Measurements from ENCODE around the gene LILRB5. TPM values are rescaled to one million over a fixed set of nuclear protein-coding genes. Genes with fewer than 3 reads are reported as not detected.
"Not testable (repeated sequence)": the region's sequence is repeated elsewhere in the genome, so short reads cannot be mapped to it uniquely, and the experiment has no call there.

The LILRB5 gene
- total RNA-seq, 1 donor from 2014 or later, result 16.0 TPM

DNA sequence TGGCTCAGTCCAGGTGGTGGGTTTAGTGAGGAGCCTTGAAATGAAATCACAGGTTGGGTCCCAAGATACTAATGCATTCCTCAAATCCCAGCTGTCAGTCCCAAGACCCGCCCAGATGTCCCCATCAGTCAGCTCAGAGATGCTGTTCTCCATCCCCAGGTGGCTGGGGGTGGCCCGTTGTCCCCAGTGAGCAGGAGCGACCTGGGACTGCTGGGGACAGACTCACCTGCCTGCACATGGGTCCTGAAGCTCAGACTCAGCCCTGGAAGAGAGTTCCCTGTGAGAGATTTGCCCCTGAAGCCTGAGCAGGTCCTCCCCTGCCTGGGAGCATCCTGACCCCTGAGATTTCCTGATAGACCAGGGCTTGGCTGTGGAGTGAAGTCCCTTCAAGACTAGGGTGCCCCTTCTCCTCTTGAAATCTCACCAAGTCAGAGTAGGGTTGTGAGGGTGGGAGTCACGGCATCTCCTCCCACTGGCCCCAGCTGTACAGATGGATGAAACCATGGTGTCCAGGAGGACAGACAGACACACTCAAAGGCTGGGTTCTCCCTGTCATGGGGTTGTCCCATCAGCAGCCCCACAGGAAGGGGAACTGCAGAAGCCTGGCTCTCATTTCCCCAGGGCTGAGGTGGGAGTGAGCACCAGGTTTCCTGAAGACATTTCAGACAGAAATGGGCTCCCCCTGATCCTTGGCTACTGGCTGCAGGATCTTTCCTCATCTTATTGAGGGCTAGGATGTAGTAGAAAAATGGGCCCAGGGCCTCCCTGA lies 41.5 kb upstream of the LILRB5 start:
- H3K36me3 ChIP-seq, result no peaks in the 10 kb centered on the region
- intact Hi-C loops (cut with DNase I), result no loop called here
- H3K9me3 ChIP-seq, result no peaks in the 10 kb centered on the region
- H3K27me3 ChIP-seq (ENCODE audit: low read depth), result peaks cover 16% of the 10 kb centered on the region
- DNase-seq (no peak), ATAC-seq (peak in 1 of 2 donors; percentile 39)
- H3K4me1 ChIP-seq, result no peaks in the 10 kb centered on the region
- TF ChIP-seq, protein P1, sequence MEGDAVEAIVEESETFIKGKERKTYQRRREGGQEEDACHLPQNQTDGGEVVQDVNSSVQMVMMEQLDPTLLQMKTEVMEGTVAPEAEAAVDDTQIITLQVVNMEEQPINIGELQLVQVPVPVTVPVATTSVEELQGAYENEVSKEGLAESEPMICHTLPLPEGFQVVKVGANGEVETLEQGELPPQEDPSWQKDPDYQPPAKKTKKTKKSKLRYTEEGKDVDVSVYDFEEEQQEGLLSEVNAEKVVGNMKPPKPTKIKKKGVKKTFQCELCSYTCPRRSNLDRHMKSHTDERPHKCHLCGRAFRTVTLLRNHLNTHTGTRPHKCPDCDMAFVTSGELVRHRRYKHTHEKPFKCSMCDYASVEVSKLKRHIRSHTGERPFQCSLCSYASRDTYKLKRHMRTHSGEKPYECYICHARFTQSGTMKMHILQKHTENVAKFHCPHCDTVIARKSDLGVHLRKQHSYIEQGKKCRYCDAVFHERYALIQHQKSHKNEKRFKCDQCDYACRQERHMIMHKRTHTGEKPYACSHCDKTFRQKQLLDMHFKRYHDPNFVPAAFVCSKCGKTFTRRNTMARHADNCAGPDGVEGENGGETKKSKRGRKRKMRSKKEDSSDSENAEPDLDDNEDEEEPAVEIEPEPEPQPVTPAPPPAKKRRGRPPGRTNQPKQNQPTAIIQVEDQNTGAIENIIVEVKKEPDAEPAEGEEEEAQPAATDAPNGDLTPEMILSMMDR (IDR thresholded peaks at IDR 0.05), result no peak
- H3K27ac ChIP-seq, result no peak overlapping the region
- no peak overlapping the region for H3K4me3 ChIP-seq

DNA sequence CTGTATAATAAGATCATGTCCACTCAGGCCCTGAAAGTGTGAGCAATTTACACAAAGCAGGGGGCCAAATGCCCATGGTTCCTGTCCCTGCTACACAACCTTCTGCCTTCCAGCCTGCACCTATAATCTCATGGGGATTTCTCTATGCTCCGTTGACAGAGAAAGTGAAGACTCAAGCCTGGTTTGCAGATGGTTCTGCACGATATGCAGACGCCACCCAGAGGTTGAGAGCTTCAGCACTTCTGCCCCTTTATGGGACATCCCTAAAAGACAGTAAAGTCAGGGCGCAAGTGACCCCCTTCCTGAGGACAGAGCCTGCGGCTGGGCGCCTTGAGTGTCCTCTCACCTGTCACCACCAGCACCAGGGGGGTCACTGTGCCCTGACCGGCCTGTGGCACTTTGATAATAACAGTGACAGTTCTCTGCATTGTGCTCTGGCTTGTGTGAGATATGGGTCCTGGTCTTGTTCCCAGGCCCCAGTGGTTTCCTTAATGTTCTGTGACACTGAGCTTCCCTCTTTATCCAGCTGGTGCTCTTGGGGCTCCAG lies 40.8 kb upstream of the LILRB5 start:
- Histone ChIP-seq H3K9me3 (no peaks in the 10 kb centered on the region), H3K27me3 (ENCODE audit: low read depth) (peaks cover 16% of the 10 kb centered on the region), H3K27ac (no peak overlapping the region), H3K4me3 (no peak overlapping the region), H3K4me1 (no peaks in the 10 kb centered on the region), H3K36me3 (no peaks in the 10 kb centered on the region)
- intact Hi-C loops (cut with DNase I), result no loop called here
- TF ChIP-seq, protein P1 (IDR thresholded peaks at IDR 0.05), result no peak
- ATAC-seq, result no peak
- DNase-seq, result no peak

DNA sequence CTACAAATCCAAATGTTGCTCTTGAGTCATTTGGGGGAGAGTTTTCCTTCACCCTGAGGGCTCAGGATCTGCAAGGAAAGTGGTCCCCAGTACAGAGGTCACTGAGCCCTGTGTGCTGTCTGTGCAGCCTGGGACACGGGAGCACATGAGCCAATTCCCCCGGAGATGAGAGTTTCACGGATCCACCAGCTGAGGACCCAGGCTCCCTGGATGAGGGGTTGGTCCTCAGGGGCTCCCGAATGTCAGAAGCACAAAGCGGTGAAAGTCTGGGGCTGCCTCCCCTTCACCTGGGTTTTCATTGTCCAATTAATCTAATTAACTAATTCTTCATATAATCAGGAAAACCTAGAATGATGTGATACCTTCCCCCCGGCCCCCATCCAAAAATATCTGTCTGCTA lies 37.5 kb upstream of the LILRB5 start:
- H3K4me3 ChIP-seq, result no peak overlapping the region
- H3K27ac ChIP-seq, result no peak overlapping the region
- H3K9me3 ChIP-seq, result no peaks in the 10 kb centered on the region
- no peak for ATAC-seq
- intact Hi-C loops (cut with DNase I), result no loop called here
- peaks cover 19% of the 10 kb centered on the region for H3K27me3 ChIP-seq (ENCODE audit: low read depth)
- TF ChIP-seq, protein P1 (IDR thresholded peaks at IDR 0.05), result no peak
- no peaks in the 10 kb centered on the region for H3K36me3 ChIP-seq
- H3K4me1 ChIP-seq, result no peaks in the 10 kb centered on the region
- DNase-seq, result no peak

DNA sequence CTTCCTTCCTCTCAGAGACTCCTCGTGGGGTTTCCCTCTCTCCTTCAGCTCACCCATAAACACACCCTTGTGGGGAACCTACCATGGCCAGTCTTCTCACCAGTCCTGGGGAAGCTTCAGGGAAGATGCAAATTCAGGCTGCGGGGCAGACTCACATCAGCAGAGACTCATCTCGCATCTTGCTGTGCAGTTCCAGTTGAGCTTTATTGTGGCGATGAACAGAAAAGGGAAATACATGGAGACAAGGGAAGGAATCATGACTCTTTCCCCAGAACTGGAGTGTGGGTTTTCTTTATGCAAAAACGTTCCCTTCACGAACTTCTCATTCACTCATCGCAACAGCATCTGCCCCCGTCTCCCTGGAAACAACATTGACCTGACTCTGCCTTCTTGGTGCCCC lies 32.1 kb upstream of the LILRB5 start:
- ATAC-seq; DNase-seq; H3K27me3 ChIP-seq (ENCODE audit: low read depth); H3K4me3 ChIP-seq; H3K9me3 ChIP-seq; H3K27ac ChIP-seq; H3K4me1 ChIP-seq; H3K36me3 ChIP-seq; intact Hi-C loops (cut with DNase I): not testable (repeated sequence)

DNA sequence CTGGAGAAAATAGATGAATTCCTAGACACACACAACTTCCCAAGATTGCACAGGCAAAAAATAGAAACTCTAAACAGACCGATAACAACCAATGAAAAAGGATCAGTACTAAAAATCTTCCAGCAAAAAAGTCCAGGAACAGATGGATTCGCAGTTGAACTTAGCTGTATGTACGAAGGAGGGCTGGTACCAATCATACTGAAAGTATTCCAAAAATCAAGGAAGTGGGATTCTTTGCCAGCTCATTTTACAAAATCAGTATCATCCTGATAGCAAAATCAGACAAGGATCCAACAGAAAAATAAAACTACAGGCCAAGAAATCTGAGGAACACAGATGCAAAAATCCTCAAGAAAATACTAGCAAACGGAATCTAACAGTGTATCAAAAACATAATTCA lies 30.4 kb upstream of the LILRB5 start:
- no peaks in the 10 kb centered on the region for H3K9me3 ChIP-seq
- intact Hi-C loops (cut with DNase I), result no loop called here
- no peak overlapping the region for H3K27ac ChIP-seq
- TF ChIP-seq, protein P1 (IDR thresholded peaks at IDR 0.05), result no peak
- H3K27me3 ChIP-seq (ENCODE audit: low read depth), result peaks cover 10% of the 10 kb centered on the region
- no peak overlapping the region for H3K4me3 ChIP-seq
- no peaks in the 10 kb centered on the region for H3K4me1 ChIP-seq
- ATAC-seq (no peak), DNase-seq (no peak)
- no peaks in the 10 kb centered on the region for H3K36me3 ChIP-seq

DNA sequence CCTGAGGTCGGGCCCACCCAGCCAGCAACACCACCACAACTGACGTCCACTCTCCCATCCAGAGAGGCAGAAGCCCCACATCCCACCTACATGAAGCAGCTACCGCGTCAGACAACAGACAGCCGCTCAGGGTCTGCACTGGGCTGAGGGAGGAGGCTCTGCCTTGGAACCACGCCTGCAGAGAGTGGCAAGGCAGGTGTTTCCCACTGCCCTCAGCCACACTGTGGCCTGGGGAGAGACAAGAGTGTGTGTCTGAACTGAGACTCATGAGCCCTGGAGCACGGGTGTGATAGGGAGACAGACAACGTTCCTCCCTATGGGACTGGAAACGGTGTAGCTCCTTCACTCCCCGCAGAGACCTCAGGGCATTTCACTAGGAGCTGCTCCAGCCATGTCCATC lies 29.2 kb upstream of the LILRB5 start:
- H3K4me3 ChIP-seq; H3K9me3 ChIP-seq; H3K36me3 ChIP-seq; H3K27ac ChIP-seq; DNase-seq; H3K4me1 ChIP-seq; intact Hi-C loops (cut with DNase I): not testable (repeated sequence)
- peak in 1 of 2 donors; percentile 24 for ATAC-seq
- peaks cover 10% of the 10 kb centered on the region for H3K27me3 ChIP-seq (ENCODE audit: low read depth)

DNA sequence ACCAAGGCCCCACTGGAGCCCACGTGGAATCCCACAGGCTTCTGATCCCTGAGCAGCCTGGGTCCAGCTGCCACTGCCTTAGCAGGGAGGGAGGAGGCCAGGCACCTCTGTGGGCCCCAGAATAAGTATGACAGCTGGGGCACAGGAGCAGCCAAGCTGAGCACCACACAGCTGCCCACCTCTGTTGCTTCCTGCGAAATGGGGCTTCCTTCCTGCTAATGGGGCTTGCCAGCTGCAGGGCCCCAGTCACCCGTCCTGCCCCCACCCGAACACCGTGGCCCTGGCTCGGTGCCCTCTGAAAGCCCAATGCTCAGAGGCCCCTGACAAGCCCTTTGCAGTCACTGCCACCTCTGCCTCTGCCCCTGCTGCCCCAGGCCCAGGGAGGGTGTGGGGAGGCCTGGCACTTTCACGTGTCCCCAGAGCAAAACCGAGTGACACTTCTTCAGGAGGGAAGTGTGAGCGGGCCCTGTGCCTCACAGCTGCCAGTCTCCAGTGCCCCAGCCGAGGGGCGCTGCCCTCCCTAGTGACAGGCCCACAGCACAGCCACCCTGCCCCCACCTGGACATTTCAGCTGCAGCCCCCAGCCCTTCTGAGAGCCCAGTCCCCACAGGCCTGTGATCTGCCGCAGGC lies 28.5 kb upstream of the LILRB5 start:
- H3K27ac ChIP-seq; H3K9me3 ChIP-seq; H3K4me3 ChIP-seq; DNase-seq; H3K4me1 ChIP-seq; H3K36me3 ChIP-seq; intact Hi-C loops (cut with DNase I): not testable (repeated sequence)
- ATAC-seq, result peak; percentile 23 to 45
- peaks cover 12% of the 10 kb centered on the region for H3K27me3 ChIP-seq (ENCODE audit: low read depth)
